Inflammatory macrophage treated with lipopolysaccharide for 1 hour (primary cell): ENCODE results near the gene PSAPL1.

Experiments
- DNase-seq, 2 donors: peaks; one replicate each; pipeline ENCODE4 v3.0.0-alpha.2; 2020 to 2022

The PSAPL1 gene

DNA sequence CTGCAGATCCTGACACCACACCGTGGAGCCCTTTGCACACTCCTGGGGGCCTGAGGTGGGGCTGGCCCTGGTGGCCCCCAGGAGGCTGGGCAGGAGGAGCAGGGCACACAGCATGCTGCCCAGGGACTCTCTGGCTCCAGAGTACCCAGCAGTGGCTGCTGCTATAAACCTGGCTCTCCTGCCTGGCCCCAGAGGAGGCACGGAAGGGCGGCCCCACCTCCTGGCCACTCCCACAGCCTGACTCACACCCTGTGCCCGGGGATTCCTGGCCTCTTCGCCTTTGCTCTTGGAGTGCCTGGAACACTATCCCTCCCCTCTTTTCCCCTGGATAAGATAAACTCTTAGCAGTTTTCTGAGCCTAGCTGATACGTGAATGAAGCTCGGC lies at the start of gene PSAPL1:
TSS of gene PSAPL1 (minus strand) at position 165 of the 385 bp plus-strand sequence. CDS start at position 114, 51 bp downstream.
- peak in 1 of 2 donors; percentile 1 for DNase-seq

DNA sequence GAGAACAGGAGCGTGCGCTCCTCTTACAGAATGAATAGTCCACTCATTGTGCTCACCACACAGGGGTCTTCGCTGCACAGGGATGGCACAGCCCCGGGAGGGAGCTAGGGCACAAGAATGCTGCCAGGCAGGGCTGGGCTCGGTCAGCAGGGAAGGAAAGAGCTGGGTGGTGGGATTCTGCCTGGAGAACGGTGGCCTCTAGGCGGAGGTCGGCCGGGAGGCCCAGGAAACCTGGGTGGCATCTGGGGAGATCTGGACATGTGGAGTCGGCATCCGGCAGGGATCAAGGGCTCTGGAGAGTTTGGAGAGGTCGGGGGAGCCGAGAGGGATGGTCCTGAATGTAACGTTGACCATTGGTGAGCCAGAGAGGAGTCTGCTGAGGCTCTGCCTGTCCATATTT lies 46.5 kb upstream of the PSAPL1 start:
- DNase-seq = no peak

- no peak for DNase-seq
Observed at GRCh38 chr4:7480423-7480822, 45.7 kb upstream of the PSAPL1 start.

GRCh38 chr4:7478665-7479064 lies 43.9 kb upstream of the PSAPL1 start:
- no peak for DNase-seq

DNA sequence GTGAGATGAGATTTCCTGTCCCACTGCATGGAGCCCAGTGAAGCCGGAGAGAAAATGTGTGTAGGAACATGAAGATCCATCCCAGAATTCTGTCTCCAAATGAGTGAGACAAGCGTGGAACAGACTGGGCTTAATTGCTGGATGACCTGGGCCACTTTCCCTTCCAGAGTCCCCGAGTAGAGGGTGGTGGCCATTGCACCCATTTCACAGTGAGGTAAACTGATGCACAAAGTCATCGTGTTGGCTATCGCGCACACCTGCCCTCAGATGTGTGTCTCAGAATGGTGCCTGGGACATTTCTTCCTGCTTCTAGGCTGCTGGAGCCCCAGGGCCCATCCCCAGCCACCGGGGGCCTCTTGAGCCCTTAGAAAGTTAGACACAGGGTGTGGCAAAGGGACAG lies 43.0 kb upstream of the PSAPL1 start:
- no peak for DNase-seq

DNA sequence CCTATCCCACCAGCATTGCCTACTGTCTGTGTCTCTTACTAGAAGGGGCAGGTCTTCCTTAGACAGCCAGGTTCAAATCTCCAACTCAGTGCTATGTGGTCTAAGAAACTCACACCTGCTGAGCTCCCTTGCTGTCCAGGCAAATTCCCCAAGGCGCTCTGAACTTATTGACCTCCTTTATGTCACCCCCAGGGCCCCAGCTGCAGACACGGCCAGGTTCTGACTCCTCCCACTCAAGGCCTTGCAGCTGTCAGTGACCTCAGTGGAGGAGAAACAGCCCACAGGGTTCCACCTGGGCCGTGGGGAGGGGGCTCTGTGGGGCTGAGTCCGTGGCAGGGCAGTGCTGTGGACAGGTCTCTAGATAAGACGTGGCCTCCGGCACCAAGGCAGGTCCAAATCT lies 42.1 kb upstream of the PSAPL1 start:
- no peak for DNase-seq

DNA sequence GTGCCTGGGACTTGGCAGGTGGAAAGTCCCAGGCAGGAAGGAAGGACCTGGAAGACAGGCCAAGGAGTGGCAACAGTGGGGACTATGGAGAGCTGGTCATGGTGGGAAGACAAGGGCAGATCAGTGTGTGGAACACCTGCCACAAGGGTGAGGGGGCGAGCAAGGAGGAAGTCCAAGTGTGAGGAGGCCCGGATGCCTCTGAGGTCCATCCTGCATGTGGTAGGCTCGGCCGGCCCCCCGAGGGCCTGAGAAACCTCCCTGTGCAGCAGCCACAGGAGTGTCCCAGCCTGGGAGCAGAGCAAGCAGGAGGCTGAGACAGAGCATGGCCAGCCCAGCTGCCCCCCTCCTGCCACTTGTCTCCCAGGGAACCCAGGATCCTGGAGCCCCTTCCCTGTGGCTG lies 40.5 kb upstream of the PSAPL1 start:
- no peak for DNase-seq

DNA sequence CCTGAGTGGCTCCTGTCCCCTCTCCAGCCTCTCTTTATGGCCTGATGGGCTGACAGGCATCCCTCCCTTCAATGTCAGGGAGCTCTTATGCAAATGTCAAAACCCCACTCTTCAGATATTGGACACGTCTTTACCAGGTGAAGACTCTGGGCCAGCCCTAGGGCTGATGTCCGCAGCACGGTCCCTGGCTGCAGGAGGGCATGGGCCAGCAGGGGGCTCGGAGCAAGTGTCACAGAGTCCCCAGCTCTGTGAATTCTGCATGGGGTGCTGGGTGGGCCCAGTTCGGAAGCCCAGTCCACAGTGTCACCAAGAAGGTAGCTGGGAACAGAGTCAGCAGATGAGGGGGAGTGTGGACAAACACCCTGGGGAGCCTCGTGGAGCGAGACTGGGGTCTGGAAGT lies 39.6 kb upstream of the PSAPL1 start:
- DNase-seq = no peak

DNA sequence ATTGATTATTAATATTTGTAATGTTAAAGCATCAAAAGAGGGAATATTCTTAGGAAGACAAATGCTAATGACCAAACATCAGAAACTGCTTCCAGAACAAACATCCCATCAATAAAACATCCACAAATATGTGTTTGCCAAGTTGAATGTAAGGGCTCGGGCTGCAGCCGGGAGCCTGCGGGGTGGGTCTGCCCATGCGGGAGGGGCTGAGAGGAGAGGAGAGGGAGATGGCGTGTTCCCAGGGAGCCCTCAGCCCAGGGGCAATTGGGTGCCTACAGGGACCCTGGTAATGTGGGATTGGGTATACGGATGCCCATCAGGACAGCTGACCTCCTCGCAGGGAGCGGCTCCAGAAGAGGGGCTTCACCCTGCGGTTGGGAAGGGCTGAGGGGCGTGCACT lies 38.4 kb upstream of the PSAPL1 start:
- no peak for DNase-seq

DNA sequence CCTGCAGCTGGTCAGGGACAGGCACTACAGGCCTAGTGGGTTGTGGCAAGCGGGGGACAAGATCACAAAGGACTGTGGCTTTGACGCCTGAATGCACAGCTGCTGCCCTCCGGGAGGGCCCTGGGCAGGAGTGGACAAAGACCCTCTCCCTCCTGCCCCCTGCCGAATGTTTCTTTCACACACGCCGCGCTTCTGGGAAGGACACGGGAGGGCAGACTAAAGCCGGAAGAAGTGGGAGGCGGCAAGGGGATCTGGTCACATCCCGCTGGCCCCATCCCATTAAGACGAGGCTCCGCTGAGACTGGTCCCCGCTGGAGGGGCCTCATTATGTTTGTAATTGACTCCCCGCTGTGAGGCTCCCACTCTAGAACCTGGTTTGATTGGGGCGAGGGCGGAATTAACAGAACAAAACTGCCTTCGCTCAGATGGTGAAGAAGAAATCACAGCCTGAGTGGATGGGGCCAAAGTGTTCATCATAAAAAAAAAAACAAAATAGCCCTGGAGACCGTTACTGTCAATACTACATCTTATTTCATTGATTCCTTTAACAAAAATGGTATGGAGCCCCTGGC lies 37.8 kb upstream of the PSAPL1 start:
- no peak for DNase-seq

DNA sequence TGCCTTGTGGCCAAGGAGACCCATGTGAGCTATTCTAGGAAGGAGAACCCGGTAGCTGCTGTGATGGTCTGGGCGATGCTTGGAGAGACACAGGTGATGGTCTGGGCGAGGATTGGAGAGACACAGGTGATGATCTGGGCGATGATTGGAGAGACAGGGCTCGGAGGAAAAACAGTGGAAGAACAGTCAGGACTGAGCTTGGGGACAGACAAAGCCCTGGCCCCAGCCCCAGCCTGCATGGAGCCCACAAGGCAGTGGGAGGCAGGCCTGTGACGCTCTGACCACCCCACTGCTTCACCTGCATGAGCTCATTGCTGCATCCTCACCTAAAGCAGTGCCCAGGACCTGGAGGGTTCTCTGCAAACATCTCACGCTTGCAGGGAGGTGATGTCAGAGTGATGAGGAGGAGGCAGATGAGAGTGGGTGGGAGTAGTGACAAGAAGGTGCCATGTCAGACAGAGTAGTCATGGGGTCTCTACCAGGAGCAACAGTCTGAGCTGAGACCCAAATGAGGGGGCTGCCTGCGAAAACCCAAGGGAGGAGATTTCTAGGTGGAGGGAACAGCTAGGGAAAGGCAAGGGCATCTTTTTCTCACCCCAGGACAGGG lies 35.9 kb upstream of the PSAPL1 start:
- no peak for DNase-seq

DNA sequence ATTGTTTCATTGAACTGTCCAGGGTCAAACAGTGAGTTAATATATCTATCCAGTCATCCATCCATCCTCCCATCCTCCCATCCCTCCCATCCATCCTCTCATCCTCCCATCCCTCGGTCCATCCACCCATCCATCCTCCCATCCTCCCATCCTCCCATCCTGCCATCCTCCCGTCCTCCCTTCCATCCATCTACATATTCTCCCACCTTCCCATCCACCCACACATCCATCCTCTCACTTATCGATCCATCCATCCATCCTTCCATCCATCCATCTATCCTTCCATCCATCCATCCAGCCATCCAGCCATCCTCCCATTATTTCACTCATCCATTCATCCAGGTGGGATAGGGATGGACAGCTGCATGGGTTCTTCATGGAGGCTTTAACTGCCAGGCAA lies 35.4 kb upstream of the PSAPL1 start:
- no peak for DNase-seq

- DNase-seq = no peak
Observed at GRCh38 chr4:7469023-7469422, 34.3 kb upstream of the PSAPL1 start.

DNA sequence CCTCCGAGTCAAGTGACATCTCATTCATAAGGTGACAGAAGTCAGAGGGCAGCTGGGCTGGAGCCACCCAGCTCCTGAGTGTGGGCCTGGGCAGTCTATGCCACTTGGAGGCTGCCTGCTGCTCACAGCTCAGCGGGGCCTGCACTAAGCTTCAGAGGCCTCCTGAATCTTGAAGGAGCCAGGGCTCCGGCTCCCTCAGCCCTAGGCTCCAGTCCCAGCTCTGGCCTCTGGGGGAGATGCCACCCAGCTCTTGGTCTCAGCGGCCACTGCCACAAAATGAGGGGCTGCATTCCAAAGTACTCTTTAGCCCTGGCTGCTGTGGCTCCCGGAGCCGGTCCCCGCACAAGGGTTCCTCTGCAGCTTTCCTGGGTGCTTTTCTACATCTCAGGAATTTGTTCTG lies 32.7 kb upstream of the PSAPL1 start:
- DNase-seq = no peak

DNA sequence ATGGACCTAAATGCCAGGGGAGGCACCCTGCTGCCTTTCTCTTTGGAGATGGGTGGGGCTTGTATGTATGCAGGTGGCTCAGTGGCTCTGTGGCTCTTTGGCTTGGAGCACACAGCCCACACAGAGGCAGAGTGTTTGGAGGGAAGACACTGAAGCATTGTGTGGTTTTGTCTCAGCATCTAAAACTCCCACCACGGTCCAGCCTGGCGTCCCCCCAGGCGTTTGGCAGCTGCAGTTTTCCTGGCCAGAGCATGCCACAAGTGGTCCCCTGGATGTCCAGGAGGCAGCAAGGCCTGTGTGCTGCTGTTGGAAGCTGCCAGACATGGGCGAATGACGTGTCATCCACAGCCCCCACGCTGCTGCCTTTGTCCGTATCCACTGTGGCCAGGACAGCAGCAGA lies 32.2 kb upstream of the PSAPL1 start:
- DNase-seq = no peak

DNA sequence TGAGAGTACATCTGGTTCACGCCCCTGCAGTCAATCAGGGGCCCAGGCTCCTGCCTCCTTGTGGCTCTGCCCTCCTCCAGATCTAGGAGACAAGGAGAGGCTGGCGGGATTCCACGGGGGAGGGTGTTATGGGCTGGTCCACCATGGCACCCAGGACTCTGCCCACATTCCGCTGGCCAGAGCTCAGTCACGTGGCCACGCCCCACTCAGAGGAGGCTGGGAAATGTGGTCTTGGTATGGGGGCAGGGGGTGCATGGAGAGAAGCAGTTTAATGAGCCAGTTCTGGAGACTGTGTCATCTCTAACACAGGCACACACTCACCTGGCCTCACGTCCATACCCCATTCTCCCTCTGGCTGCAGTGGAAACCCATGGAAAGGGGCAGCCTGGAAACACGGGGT lies 31.5 kb upstream of the PSAPL1 start:
- DNase-seq = no peak

- no peak for DNase-seq
Observed at GRCh38 chr4:7465017-7465416, 30.3 kb upstream of the PSAPL1 start.

DNA sequence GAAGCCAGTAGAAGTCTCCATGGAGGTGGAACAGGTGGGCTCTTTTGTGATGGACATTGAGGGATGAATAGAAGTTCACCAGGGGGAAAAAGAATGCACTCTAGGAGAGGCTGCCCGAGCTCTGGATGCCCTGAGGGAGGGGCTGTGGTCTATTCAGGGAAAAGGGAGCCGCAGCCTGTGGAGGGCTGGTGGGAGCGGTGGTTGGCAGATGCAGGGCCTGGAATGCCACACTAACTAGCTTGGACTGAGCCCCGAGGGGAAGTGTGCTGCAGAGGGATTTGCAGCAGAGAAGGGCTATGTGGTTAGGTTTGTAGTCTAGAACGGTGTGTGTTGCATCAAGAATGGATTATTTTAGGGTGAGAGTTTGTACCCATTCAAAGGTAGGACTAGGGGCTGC lies 29.5 kb upstream of the PSAPL1 start:
- DNase-seq = no peak

GRCh38 chr4:7463566-7464258 lies 29.0 kb upstream of the PSAPL1 start:
- DNase-seq = no peak

- no peak for DNase-seq
Observed at GRCh38 chr4:7462509-7462971, 27.8 kb upstream of the PSAPL1 start.

GRCh38 chr4:7461230-7461629 lies 26.5 kb upstream of the PSAPL1 start:
- no peak for DNase-seq

DNA sequence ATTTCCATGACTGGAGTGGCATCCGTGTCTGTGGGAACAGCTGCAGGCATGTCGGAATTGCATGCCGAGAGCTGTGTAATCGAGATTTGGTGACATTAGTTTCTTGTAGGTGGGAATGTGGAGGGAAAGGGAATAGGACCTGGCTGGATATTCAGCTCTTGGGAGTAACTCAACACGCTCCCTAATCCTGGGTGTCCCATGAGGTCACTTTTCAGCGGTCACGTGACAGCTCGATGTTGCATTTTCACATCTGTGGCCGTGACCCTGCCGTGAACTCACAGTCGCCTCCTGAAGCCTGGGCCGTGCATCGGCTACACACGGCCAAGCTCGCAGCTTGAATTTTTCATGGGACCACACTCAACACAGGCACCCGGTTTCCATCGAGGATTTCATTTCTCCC lies 25.8 kb upstream of the PSAPL1 start:
- DNase-seq = no peak

- DNase-seq = no peak
Observed at GRCh38 chr4:7459471-7459870, 24.7 kb upstream of the PSAPL1 start.

DNA sequence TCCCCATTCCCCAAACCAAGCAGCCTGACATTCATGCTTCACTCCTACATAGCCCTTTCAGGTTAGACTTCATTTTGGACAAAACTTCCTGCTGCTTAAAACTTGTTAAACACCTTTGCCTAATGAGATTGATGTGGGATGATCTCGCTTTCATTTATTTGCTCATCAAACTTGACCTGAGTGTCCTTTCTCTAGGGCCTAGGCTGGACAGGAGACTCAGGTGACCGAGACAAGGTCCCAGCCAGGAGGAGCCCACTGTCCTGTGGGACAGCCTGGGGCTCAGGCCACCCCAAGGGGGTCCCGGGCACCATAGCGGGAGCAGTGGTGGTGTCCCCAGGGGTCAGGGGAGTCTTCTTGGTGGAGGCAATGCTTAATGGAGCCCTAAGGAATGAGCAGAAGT lies 23.7 kb upstream of the PSAPL1 start:
- no peak for DNase-seq

DNA sequence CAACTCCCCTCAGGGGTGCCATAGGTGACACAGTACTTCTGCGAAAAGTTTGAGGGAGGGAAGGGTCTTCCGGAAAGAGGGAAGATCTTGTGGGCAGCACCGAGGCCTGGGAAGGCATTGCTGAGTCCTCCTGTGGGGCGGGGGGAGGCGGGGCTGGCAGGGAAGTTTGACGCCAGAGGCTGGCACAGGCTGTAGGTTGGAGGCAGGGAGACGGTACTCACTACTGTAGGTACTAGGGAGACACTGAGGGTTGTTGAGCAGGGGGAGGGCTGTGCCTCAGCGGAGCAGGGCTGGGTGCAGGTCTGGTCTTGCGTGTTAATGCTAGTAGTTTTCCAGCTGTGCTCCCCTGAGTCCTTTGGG lies 23.3 kb upstream of the PSAPL1 start:
- no peak for DNase-seq
